ENCODE results near the gene NCEH1.
"Not testable (repeated sequence)": the region's sequence is repeated elsewhere in the genome, so short reads cannot be mapped to it uniquely, and the experiment has no call there.

GRCh38 chr3:172722536-172723040 is 11.7 kb upstream of the NCEH1 start:
- TF ChIP-seq RFX5 (IDR thresholded peaks at IDR 0.05; ENCODE audit: low read depth, low read length); BHLHE40 (IDR thresholded peaks at IDR 0.05; ENCODE audit: low read depth, low read length); RAD21 (IDR thresholded peaks at IDR 0.05; ENCODE audit: low read length); RCOR1 (IDR thresholded peaks at IDR 0.05; ENCODE audit: insufficient replicate concordance, low read length); POLR2A (IDR thresholded peaks at IDR 0.05; ENCODE audit: low read depth, low read length); CHD1 (IDR thresholded peaks at IDR 0.05; ENCODE audit: low read depth, low read length); CEBPB (IDR thresholded peaks at IDR 0.05; ENCODE audit: low read depth, low read length); NFE2L2 (IDR thresholded peaks at IDR 0.05; ENCODE audit: low read depth, low read length): not testable (repeated sequence)
- TF ChIP-seq, protein P1, sequence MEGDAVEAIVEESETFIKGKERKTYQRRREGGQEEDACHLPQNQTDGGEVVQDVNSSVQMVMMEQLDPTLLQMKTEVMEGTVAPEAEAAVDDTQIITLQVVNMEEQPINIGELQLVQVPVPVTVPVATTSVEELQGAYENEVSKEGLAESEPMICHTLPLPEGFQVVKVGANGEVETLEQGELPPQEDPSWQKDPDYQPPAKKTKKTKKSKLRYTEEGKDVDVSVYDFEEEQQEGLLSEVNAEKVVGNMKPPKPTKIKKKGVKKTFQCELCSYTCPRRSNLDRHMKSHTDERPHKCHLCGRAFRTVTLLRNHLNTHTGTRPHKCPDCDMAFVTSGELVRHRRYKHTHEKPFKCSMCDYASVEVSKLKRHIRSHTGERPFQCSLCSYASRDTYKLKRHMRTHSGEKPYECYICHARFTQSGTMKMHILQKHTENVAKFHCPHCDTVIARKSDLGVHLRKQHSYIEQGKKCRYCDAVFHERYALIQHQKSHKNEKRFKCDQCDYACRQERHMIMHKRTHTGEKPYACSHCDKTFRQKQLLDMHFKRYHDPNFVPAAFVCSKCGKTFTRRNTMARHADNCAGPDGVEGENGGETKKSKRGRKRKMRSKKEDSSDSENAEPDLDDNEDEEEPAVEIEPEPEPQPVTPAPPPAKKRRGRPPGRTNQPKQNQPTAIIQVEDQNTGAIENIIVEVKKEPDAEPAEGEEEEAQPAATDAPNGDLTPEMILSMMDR (conservative IDR thresholded peaks at IDR 0.05; ENCODE audit: low read depth, low read length) = not testable (repeated sequence)

All from IMR-90 (cell line).